GM18517 (cell line): ENCODE data around the gene PCGF3.
"Not testable (repeated sequence)": the region's sequence is repeated elsewhere in the genome, so short reads cannot be mapped to it uniquely, and the experiment has no call there.

ENCODE experiments used
- ATAC-seq: cut with Tn5 transposase; IDR thresholded peaks from one replicate; pipeline ENCODE4 v1.9.1; 2021; ENCODE audit warnings: mild to moderate bottlenecking, moderate library complexity; ENCODE audit not compliant: unreplicated experiment

PCGF3 gene

DNA sequence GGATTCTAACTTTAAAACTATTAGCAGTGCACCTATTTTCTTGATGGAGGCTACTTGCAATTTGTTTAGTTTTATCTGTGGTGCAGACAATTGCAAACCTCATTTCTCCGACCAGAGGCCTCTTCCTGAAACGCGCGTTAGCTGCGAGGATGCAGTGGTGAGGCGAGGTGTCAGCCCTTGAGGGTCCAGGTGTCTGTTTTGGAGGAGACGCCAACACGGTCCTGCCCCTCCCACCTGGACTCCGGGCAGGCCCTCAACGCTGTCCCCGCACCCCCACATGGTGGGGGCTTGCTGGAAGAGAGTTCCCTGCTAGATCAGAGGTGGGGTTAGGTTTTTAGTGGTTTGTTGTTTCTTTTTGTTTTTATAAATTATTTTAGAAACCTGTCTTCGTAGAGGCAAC lies 34.4 kb downstream of the PCGF3 start:
- no peak for ATAC-seq

GRCh38 chr4:740656-741282 lies 35.1 kb downstream of the PCGF3 start:
- ATAC-seq = no peak

DNA sequence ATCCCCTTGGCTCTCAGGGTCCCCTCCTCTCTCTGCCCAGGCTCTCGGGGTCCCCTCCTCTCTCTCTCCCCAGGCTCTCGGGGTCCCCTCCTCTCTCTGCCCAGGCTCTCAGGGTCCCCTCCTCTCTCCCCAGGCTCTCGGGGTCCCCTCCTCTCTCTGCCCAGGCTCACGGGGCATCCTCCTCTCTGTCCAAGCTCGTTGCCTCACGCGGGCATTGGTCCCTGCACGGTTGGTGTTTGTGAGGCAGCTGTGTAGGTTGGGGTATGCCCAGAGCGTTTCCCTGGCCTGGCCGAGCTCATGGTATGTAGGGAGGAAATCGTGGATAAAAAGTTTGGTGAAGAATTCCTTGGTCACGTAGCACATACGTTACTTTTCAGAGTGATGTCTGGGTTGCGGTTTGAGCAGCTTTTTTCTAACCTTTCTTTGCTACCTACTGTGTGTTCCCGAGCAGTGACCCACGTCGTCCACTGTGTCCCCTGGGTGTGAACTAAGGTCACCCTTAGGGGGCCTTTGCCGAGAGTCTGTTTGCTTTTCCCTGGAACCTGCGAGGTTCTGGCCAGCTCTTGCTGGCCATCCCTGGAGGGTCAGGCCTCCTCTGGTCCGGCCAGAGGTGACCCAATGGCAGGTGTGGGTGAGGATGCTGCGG lies 36.6 kb downstream of the PCGF3 start:
- ATAC-seq = no peak

GRCh38 chr4:742742-743311 lies 37.2 kb downstream of the PCGF3 start:
- no peak for ATAC-seq

- no peak for ATAC-seq
These were observed 38.0 kb downstream of the PCGF3 start for GRCh38 chr4:743463-744211.

DNA sequence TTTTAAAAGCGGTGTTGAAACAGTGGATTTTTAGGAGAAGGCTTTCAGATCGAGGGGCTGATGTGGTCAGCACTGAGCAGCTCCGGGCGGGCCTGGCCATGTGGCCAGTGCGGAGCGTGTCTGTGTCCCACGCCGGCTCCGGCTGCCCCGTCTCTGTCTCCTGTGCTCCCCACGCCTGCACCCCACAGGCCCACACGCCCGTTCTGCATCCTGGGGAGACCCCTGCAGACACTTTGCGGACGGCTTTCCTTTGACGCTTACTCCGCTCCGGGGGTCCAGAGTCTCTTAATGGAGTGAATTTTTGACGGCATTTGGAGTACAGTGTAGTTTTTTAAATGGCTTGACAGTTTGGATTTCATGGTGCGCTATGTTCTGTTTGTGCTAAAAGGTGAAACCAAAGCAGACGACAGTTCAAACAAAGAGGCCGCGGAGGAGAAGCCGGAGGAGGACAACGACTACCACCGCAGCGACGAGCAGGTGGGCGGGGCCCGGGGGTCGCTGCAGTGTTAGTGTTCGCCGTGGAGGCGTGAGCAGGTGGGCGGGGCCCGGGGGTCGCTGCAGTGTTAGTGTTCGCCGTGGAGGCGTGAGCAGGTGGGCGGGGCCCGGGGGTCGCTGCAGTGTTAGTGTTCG lies 38.7 kb downstream of the PCGF3 start:
- ATAC-seq = no peak

- no peak for ATAC-seq
These were observed 42.0 kb downstream of the PCGF3 start for GRCh38 chr4:747546-748170.

GRCh38 chr4:748461-748860 lies 42.8 kb downstream of the PCGF3 start:
- ATAC-seq = no peak

DNA sequence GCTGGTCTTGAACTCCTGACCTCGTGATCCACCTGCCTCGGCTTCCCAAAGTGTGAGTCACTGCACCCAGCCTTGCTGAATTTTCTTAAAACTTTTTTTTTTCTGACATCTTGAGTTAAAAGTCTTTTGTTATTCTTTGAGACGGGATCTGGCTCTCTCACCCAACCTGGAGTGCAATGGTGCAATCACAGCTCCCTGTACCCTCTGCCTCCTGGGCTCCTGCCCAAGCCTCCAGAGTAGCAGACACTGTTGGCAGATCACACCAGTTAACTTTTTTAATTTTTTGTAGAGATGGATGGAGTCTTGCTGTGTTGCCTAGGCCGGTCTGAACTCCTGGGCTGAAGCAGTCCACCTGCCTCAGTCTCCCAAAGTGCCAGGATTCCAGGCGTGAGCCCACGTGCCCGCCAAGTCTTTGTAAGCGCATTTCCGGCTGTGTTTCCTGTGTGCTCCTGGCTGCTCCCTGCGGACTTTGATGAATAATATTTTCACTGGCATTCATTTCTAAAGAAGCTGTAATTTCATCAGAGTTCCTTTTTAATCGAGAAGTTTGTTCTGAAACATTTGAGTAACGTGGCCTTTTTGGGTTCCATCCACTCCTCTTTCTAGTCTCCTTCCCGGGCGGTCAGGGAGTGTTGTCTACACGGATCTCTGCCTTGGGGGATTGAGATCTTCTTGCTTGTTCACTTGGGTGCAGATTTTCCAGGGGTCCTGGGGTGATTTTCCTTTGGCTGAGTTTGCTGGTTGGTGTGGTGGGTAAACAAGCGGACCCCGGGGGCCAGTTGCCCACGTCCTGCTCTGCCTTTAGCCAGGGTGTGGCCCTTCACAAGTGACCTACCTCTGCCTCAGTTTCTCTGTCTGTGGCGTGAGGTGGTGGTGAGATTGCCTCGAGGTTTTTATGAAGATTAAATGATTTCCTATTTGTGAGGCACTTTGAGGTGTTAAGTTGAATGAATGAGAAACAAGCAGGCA lies 44.4 kb downstream of the PCGF3 start:
- ATAC-seq = no peak

- no peak for ATAC-seq
These were observed 46.0 kb downstream of the PCGF3 start for GRCh38 chr4:751676-752075.

DNA sequence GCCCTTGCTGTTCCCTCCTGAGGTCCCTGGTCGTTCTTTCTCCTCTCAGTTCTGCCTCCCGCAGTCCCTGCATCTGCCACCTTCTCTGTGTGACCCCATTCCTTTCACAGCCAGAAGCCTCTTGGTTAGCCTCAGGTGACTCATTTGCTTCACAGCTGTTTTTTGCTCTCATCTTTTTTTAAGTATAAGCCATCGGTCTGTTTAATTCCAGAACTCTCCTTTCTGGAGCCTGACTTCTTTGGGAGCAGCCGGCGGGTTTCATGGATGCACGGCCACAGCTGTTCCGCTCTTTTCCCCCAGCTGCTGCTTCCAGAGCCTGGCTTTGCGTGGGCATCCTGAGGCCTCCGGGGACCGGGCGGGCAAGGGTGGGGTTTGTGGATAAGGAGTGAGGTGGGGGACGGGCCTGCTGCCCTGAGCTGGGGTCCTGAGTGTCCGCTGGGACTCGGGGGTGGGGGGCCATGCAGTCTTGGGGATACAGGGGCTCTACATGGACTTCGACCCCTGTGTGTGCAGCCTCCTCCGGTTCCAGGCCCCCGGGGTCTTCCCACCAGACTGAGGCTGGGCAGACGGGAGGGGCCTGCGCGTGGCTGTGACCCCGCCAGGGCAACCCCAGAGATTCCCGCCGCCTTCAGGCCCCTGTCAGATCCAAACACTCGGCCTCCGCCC lies 46.7 kb downstream of the PCGF3 start:
- ATAC-seq = no peak

DNA sequence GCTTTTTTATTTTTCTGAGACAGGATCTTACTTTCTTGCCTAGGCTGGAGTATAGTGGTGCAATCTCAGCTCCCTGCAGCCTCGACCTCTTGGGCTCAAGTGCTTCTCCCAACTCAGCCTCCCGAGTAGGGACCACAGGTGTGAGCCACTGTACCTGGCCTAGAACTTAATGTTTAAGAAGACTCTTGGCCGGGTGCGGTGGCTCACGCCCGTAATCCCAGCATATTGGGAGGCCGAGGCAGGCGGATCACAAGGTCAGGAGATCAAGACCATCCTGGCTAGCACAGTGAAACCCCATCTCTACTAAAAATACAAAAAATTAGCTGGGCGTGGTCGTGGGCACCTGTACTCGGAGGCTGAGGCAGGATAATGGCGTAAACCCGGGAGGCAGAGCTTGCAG lies 47.6 kb downstream of the PCGF3 start:
- not testable (repeated sequence) for ATAC-seq

DNA sequence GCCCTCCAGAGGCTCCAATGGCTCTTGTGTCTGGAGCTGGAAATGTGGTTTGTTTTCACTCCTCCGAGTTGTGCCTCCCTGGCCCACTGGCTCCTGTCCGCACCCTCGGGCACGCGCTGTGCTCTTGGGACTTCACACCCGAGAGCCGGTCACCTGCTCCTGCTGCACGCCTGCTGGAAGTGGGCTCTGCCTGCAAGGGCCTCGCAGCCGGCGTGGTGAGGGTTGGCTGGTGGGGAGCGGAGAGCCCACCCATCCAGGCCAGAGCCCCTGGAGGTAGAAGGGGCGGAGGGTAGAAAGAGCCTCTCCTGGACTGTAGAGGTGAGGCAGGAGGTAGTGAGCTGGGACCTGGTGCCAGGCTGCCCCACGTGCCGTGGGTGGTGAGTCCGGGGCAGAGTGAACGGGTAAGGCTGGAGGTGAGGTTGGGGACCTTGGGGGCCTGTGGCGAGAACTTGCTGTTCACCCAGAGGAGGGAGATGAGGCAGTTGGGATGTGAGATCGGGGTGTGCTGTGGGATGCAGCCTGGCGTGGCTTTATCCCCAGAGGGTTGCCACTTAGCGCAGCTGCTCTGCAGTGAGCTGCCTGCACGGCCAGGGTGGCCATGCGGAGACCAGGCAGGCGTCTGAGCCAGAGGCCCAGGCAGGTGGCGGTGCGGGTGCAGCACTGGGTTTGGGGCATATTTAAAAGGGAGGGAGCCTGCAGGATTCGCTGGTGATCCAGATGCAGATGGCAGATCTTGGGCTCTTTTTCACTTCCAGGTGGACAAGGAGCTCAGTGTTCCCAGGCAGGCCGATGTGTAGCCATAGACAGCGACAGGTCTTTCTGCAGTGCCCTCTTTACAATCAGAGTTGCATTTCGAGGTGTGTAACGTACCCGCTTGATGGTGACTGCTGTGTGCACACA lies 48.8 kb downstream of the PCGF3 start:
- no peak for ATAC-seq

DNA sequence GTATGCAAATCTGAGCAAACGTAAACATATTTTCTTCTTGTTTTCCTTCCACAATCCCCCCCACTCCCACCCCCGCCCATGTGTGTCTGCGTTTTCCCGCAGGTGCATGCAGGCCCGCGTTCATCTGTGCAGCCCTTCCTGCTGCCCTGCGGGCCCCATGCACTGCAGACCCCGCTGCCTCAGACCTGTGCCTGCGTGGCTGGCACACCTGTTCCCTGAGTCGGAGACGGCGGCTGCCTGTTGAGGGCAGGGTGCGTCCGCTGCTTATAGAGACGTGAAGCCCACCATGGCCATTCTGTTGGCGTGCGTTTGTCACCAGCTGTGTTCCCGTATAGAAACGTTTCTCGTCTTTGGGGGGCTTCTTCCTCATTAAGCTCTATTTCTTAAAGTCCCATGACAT lies 51.5 kb downstream of the PCGF3 start:
- ATAC-seq = no peak

- ATAC-seq = not testable (repeated sequence)
These were observed 54.2 kb downstream of the PCGF3 start for GRCh38 chr4:759810-760209.

- ATAC-seq = no peak
These were observed 55.0 kb downstream of the PCGF3 start for GRCh38 chr4:760616-761015.

- no peak for ATAC-seq
These were observed 55.5 kb downstream of the PCGF3 start for GRCh38 chr4:761086-761485.

DNA sequence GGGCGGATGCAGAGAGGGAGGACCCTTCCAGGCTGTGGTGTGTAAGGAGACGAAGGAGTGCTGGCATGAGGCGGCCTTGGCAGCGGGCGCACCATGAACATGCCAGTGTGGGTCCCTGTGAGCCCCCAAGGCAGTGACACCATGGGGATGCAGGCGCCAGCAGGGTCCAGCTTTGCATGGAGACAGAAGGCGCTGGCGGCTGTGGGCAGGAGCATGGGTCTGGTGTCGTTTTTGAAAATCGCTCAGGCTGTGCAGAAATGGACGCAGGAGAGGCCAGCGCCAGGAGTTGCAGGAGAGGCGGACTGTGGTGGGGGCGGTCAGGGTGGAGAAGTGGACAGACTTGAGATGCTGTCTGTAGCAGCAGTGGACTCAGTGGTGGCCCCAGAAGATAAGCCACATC lies 56.1 kb downstream of the PCGF3 start:
- ATAC-seq = no peak
